H1 (cell line): ENCODE measurements around the gene COL5A1. TPM values are rescaled to one million over a fixed set of nuclear protein-coding genes. Genes with fewer than 3 reads are reported as not detected.

Experiments used
- CTCF ChIA-PET: fragments of 300-600 bp; sonication (Branson Sonifier 250); formaldehyde crosslinking; loops from one replicate; lab custom pipeline; 2021; ENCODE audit not compliant: partially characterized antibody; lab: Charles Lee
- POLR2A ChIA-PET: fragments of 300-600 bp; sonication (Branson Sonifier 250); formaldehyde crosslinking; loops from one replicate; lab custom pipeline; 2021; ENCODE audit warnings: inconsistent platforms; ENCODE audit not compliant: partially characterized antibody; lab: Charles Lee
- DNase-seq, 2 experiments: peaks; one replicate each; pipeline versions ENCODE4 v3.0.0 to v3.0.0-alpha.2; 2010 to 2022; ENCODE audit warnings: low spot score in 2 of 2, low read depth in 1 of 2, mixed read lengths in 1 of 2
- FAIRE-seq: peaks from 2 replicates; lab custom pipeline; 2011; peaks lifted over from hg19 to GRCh38; lab: Jason Lieb, UNC
- H2AFZ ChIP-seq: 2 replicates; pipeline ENCODE4 v1.8.1; 2012; ENCODE audit warnings: low read length, inconsistent platforms
- H2AK5ac ChIP-seq: 2 replicates; pipeline ENCODE4 v1.6.1; 2013; ENCODE audit warnings: low read depth, low read length
- H2BK120ac ChIP-seq: replicated peaks from 2 replicates; pipeline ENCODE3; 2013; ENCODE audit warnings: low read depth, low read length, inconsistent platforms
- H2BK12ac ChIP-seq: 2 replicates; pipeline ENCODE4 v1.6.1; 2013; ENCODE audit warnings: low read depth, low read length
- H2BK15ac ChIP-seq: 2 replicates; pipeline ENCODE4 v1.6.1; 2013; ENCODE audit warnings: low read length
- H2BK20ac ChIP-seq: 2 replicates; pipeline ENCODE4 v1.6.1; 2013; ENCODE audit warnings: low read length
- H2BK5ac ChIP-seq: 2 replicates; pipeline ENCODE4 v1.6.1; 2013; ENCODE audit warnings: low read depth, low read length
- H3K14ac ChIP-seq: 2 replicates; pipeline ENCODE4 v1.6.1; 2013; ENCODE audit warnings: inconsistent platforms; ENCODE audit not compliant: insufficient read length
- H3K18ac ChIP-seq: 2 replicates; pipeline ENCODE4 v1.6.1; 2013; ENCODE audit warnings: low read length; ENCODE audit errors: extremely low read depth
- H3K23ac ChIP-seq: 2 replicates; pipeline ENCODE4 v1.6.1; 2013; ENCODE audit warnings: inconsistent platforms; ENCODE audit not compliant: insufficient read length
- H3K23me2 ChIP-seq: 2 replicates; pipeline ENCODE4 v1.6.1; 2013; ENCODE audit warnings: low read depth, low read length
- H3K27ac ChIP-seq: 2 replicates; pipeline ENCODE4 v1.6.1; 2011; ENCODE audit warnings: low read depth, low read length, inconsistent platforms
- H3K27me3 ChIP-seq, 4 experiments: replicated peaks in 1 of 4; 1 replicate in 1 of 4; 2 replicates in 3 of 4; pipeline versions ENCODE4 v1.6.1 to v1.8.1; 2011 to 2013; ENCODE audit warnings: low read length in 3 of 4, mild to moderate bottlenecking in 3 of 4, inconsistent platforms in 2 of 4, mixed read lengths in 2 of 4, moderate library complexity in 1 of 4; ENCODE audit not compliant: control insufficient read depth in 3 of 4, insufficient read depth in 3 of 4; ENCODE audit errors: extremely low read depth in 1 of 4
- H3K36me3 ChIP-seq, 4 experiments: 2 replicates each; pipeline versions ENCODE4 v1.6.1 to v1.8.1; 2011 to 2013; ENCODE audit warnings: mild to moderate bottlenecking in 4 of 4, low read length in 3 of 4, moderate library complexity in 2 of 4, control low read depth in 1 of 4, inconsistent platforms in 1 of 4; ENCODE audit not compliant: insufficient read depth in 4 of 4, control insufficient read depth in 2 of 4
- H3K4ac ChIP-seq: replicated peaks from 2 replicates; pipeline ENCODE3; 2013; ENCODE audit warnings: low read length, low read depth, mixed read lengths, inconsistent platforms; ENCODE audit not compliant: insufficient read length
- H3K4me1 ChIP-seq, 4 experiments: replicated peaks in 1 of 4; 1 replicate in 1 of 4; 2 replicates in 3 of 4; pipeline versions ENCODE4 v1.6.1 to v1.8.1; 2011 to 2013; ENCODE audit warnings: low read length in 3 of 4, inconsistent platforms in 2 of 4, mixed read lengths in 1 of 4; ENCODE audit not compliant: insufficient read depth in 4 of 4, control insufficient read depth in 3 of 4
- H3K4me2 ChIP-seq, 2 experiments: 2 replicates each; pipeline versions ENCODE4 v1.6.1 to v1.8.1; 2011 to 2013; ENCODE audit warnings: low read depth in 2 of 2, low read length in 2 of 2, control low read depth in 1 of 2, inconsistent platforms in 1 of 2, mild to moderate bottlenecking in 1 of 2; ENCODE audit not compliant: insufficient read depth in 1 of 2
- H3K4me3 ChIP-seq, 4 experiments: fragments of 200-600, 300-600 bp in 1 of 4; sonication (generic), shearing (Covaris generic), sonication (Bioruptor Twin) in 1 of 4; 2 replicates each; pipeline versions ENCODE4 v1.5.1 to v1.8.1; 2011 to 2016; ENCODE audit warnings: low read length in 4 of 4, low read depth in 3 of 4, control low read depth in 2 of 4, inconsistent platforms in 2 of 4, mild to moderate bottlenecking in 2 of 4, mixed read lengths in 1 of 4, moderate library complexity in 1 of 4; ENCODE audit not compliant: insufficient read depth in 2 of 4; ENCODE audit errors: extremely low read depth in 1 of 4
- H3K56ac ChIP-seq: replicated peaks from 2 replicates; pipeline ENCODE3; 2013; ENCODE audit warnings: low read depth, mild to moderate bottlenecking, mixed read lengths, low read length, inconsistent platforms; ENCODE audit not compliant: insufficient read length
- H3K79me1 ChIP-seq: 2 replicates; pipeline ENCODE4 v1.6.1; 2013; ENCODE audit warnings: low read depth, low read length, control low read depth
- H3K79me2 ChIP-seq, 2 experiments: 2 replicates each; pipeline versions ENCODE4 v1.6.1 to v1.8.1; 2012 to 2013; ENCODE audit warnings: low read length in 2 of 2, mild to moderate bottlenecking in 2 of 2, inconsistent platforms in 1 of 2; ENCODE audit not compliant: insufficient read depth in 2 of 2, control insufficient read depth in 1 of 2
- H3K9ac ChIP-seq, 4 experiments: replicated peaks in 1 of 4; 1 replicate in 1 of 4; 2 replicates in 3 of 4; pipeline versions ENCODE4 v1.6.1 to v1.8.1; 2011 to 2013; ENCODE audit warnings: low read depth in 3 of 4, low read length in 3 of 4, control low read depth in 2 of 4, mild to moderate bottlenecking in 2 of 4, moderate library complexity in 2 of 4, inconsistent platforms in 1 of 4; ENCODE audit errors: extremely low read depth in 1 of 4
- H3K9me3 ChIP-seq, 2 experiments: 2 replicates each; pipeline versions ENCODE4 v1.6.1 to v1.8.1; 2012 to 2013; ENCODE audit warnings: mild to moderate bottlenecking in 2 of 2, moderate library complexity in 2 of 2, control low read depth in 1 of 2, inconsistent platforms in 1 of 2, low read depth in 1 of 2, low read length in 1 of 2, mixed read lengths in 1 of 2; ENCODE audit not compliant: insufficient read depth in 2 of 2
- H4K20me1 ChIP-seq, 2 experiments: replicated peaks in 1 of 2; 2 replicates each; pipeline versions ENCODE3 to v1.8.1; 2011 to 2013; ENCODE audit warnings: inconsistent platforms in 2 of 2, low read length in 2 of 2, mild to moderate bottlenecking in 1 of 2; ENCODE audit not compliant: insufficient read depth in 2 of 2, control insufficient read depth in 1 of 2
- H4K5ac ChIP-seq: 2 replicates; pipeline ENCODE4 v1.6.1; 2013; ENCODE audit warnings: low read length, low read depth, mixed read lengths, inconsistent platforms; ENCODE audit not compliant: insufficient read length
- H4K8ac ChIP-seq: 2 replicates; pipeline ENCODE4 v1.8.0; 2013; ENCODE audit warnings: mild to moderate bottlenecking, moderate library complexity, low read length, inconsistent platforms; ENCODE audit not compliant: insufficient read depth; ENCODE audit errors: extremely low read depth
- H4K91ac ChIP-seq: replicated peaks from 2 replicates; pipeline ENCODE3; 2013; ENCODE audit warnings: low read length, mixed read lengths, inconsistent platforms; ENCODE audit not compliant: insufficient read length
- CBX5 ChIP-seq: fragments of 300-800, 300-1000 bp; sonication (generic); IDR thresholded peaks from 2 replicates; pipeline ENCODE4 v1.7.1; 2016; ENCODE audit warnings: antibody characterized with exemption, low read length, low read depth
- NRF1 ChIP-seq: IDR thresholded peaks from 2 replicates; pipeline ENCODE4 v1.6.1; 2011; ENCODE audit warnings: mild to moderate bottlenecking, low read depth, low read length, improper control_type of control experiment
- SIN3A ChIP-seq, 2 experiments: IDR thresholded peaks in 1 of 2; conservative IDR thresholded peaks in 1 of 2; 2 replicates each; pipeline ENCODE4 v1.6.1; 2011 to 2012; ENCODE audit warnings: low read length in 2 of 2, improper control_type of control experiment in 1 of 2, low read depth in 1 of 2, mild to moderate bottlenecking in 1 of 2
- SRF ChIP-seq: IDR thresholded peaks from 2 replicates; pipeline ENCODE4 v1.6.1; 2011; ENCODE audit warnings: mild to moderate bottlenecking, low read depth, low read length, moderate library complexity
- SUZ12 ChIP-seq: fragments of 200-600 bp; sonication (generic); IDR thresholded peaks from 2 replicates; pipeline ENCODE4 v1.6.1; 2012; ENCODE audit warnings: mild to moderate bottlenecking, inconsistent platforms, low read length, moderate library complexity, mixed read lengths
- TCF12 ChIP-seq: IDR thresholded peaks from 2 replicates; pipeline ENCODE4 v1.6.1; 2011; ENCODE audit warnings: low read depth, mild to moderate bottlenecking, low read length
- WGBS, 2 experiments: shearing (Covaris generic) in 1 of 2; methylation state at CpG; one replicate each; pipeline versions ENCODE4 v1.1.6 to v1.1.7; 2013 to 2015; ENCODE audit warnings: low lambda C conversion rate in 2 of 2, mixed read lengths in 2 of 2, inconsistent platforms in 1 of 2, low coverage in 1 of 2, missing lambda C conversion rate in 1 of 2; ENCODE audit not compliant: insufficient replicate concordance in 2 of 2, insufficient coverage in 1 of 2, insufficient read length in 1 of 2; ENCODE audit errors: extremely low coverage in 1 of 2, missing lambda C conversion rate in 1 of 2; 5-methylcytosine and 5-hydroxymethylcytosine counted together
- polyA plus RNA-seq, 7 experiments: library from polyadenylated mRNA; depleted of rRNA in 3 of 7; stranded (reverse) in 5 of 7; unstranded in 2 of 7; fragments of >200 nt in 5 of 7; fragments of 200-250 nt in 2 of 7; gene quantifications; 1 replicate in 5 of 7; 2 replicates in 1 of 7; 4 replicates in 1 of 7; pipeline versions ENCODE4 v1.2.1 to v1.2.3, GENCODE V29; 2011 to 2013; ENCODE audit warnings: missing spikeins in 2 of 7, mixed read lengths in 2 of 7
- total RNA-seq: library from RNA; stranded (reverse); fragmentation: NEBNext Ultra II Directional; extraction: Animal tissue kit (Norgen Biotek cat#: 25700); gene quantifications from 2 replicates; pipeline ENCODE4 v1.2.1, GENCODE V29; 2021
- TF ChIP-seq, protein P1 (sequence below): IDR thresholded peaks from 2 replicates; pipeline ENCODE4 v1.6.1; 2011; ENCODE audit warnings: low read length, improper control_type of control experiment
- TF ChIP-seq, protein P2 (sequence below): IDR thresholded peaks from 2 replicates; pipeline ENCODE4 v1.6.1; 2012; ENCODE audit warnings: inconsistent platforms
- TF ChIP-seq, protein P3 (sequence below): IDR thresholded peaks from 2 replicates; pipeline ENCODE4 v1.6.1; 2012; ENCODE audit warnings: low read length, inconsistent platforms

COL5A1 gene
- total and polyA plus RNA-seq, 2 of the 8 experiments (the other 6 are each of a cell fraction or from before 2014, with no cell fraction given) = 3.8 to 12.0 TPM

DNA sequence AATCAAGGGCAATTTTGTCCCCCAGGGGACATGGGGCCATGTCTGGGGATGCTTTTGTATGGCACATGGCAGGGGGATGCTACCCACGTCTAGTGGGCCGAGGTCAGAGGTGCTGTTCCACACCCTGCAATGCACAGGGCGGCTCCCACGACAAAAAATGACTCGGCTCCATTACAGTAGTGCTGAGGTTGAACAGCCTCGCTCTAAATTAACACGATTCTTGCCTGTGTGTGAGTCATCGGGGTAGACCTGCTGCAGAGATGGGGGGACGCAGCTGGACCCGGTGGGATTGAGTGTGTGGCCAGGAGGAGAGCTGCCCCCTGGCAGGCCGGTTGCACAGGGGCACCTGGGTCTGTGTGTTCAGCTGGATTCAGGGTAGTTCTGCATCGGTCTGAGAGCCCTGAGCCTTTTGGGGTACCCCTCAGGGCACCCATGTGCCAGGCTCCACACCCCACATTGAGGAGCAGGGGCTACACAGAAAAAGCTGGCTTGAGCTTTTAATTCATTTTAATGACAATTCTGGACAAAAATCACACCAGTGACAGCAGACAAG, 20.0 kb upstream of the COL5A1 start:
- H2BK12ac ChIP-seq = no peak overlapping the region
- CTCF ChIA-PET = interaction anchor here (0.7 kb wide), 2 partner anchors 23 to 67 kb away, joined by 3 read pairs; no protein-coding TSS in a partner anchor
- H3K56ac ChIP-seq = no peak overlapping the region
- H3K9ac ChIP-seq = no peak overlapping the region
- H4K8ac ChIP-seq = no peak overlapping the region
- H3K9me3 ChIP-seq = no peaks in the 10 kb centered on the region
- H4K5ac ChIP-seq = no peak overlapping the region
- H2BK15ac ChIP-seq = no peak overlapping the region
- H2BK120ac ChIP-seq = no peak overlapping the region
- no peak overlapping the region for H3K4me3 ChIP-seq
- POLR2A ChIA-PET = interaction anchor here (1.2 kb wide), 1 partner anchor 19 kb away, joined by 3 read pairs; no protein-coding TSS in a partner anchor
- H3K27ac ChIP-seq = no peak overlapping the region
- peaks cover 2% of the 10 kb centered on the region; the same call in 1 of the 2 replicates for H3K23me2 ChIP-seq
- DNase-seq = no peak
- H3K14ac ChIP-seq = no peak overlapping the region
- WGBS, 2 experiments = 82% methylated on average over 12 of the region's 12 CpGs; no CpG with 5 or more reads in 1 of the 2 experiments
- H3K4me2 ChIP-seq = no peak overlapping the region
- H3K79me2 ChIP-seq = no peaks in the 10 kb centered on the region
- FAIRE-seq = no peak
- no peak overlapping the region for H3K23ac ChIP-seq
- no peak overlapping the region for H2AK5ac ChIP-seq
- H2BK20ac ChIP-seq = no peak overlapping the region
- H4K20me1 ChIP-seq = no peaks in the 10 kb centered on the region
- no peaks in the 10 kb centered on the region for H3K27me3 ChIP-seq
- H3K79me1 ChIP-seq = no peaks in the 10 kb centered on the region
- no peak overlapping the region for H3K4ac ChIP-seq
- no peak overlapping the region for H2AFZ ChIP-seq
- peaks cover 0 to 10% (median 6%) of the 10 kb centered on the region in 4 experiments; a peak in 6 of 7 replicates for H3K4me1 ChIP-seq
- no peak overlapping the region for H3K18ac ChIP-seq
- no peak overlapping the region for H2BK5ac ChIP-seq
- no peak overlapping the region for H4K91ac ChIP-seq
- H3K36me3 ChIP-seq = no peaks in the 10 kb centered on the region
- TF ChIP-seq NRF1 (no peak), CBX5 (no peak), SIN3A (conservative IDR thresholded peaks at IDR 0.05 in 1 of 2, IDR thresholded peaks at IDR 0.05 in 1 of 2; ENCODE audit: low read depth in 1 of 2, low read length in 2 of 2) (no peak), SRF (no peak), SUZ12 (no peak), TCF12 (no peak)
- TF ChIP-seq, protein P1, sequence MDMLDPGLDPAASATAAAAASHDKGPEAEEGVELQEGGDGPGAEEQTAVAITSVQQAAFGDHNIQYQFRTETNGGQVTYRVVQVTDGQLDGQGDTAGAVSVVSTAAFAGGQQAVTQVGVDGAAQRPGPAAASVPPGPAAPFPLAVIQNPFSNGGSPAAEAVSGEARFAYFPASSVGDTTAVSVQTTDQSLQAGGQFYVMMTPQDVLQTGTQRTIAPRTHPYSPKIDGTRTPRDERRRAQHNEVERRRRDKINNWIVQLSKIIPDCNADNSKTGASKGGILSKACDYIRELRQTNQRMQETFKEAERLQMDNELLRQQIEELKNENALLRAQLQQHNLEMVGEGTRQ = no peak
- TF ChIP-seq, protein P2, sequence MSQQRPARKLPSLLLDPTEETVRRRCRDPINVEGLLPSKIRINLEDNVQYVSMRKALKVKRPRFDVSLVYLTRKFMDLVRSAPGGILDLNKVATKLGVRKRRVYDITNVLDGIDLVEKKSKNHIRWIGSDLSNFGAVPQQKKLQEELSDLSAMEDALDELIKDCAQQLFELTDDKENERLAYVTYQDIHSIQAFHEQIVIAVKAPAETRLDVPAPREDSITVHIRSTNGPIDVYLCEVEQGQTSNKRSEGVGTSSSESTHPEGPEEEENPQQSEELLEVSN = no peak
- TF ChIP-seq, protein P3, sequence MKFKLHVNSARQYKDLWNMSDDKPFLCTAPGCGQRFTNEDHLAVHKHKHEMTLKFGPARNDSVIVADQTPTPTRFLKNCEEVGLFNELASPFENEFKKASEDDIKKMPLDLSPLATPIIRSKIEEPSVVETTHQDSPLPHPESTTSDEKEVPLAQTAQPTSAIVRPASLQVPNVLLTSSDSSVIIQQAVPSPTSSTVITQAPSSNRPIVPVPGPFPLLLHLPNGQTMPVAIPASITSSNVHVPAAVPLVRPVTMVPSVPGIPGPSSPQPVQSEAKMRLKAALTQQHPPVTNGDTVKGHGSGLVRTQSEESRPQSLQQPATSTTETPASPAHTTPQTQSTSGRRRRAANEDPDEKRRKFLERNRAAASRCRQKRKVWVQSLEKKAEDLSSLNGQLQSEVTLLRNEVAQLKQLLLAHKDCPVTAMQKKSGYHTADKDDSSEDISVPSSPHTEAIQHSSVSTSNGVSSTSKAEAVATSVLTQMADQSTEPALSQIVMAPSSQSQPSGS = no peak
